OCI-LY7 (cell line): Measurements from ENCODE around the gene YWHAB.

ENCODE experiments used
- CTCF ChIP-seq: fragments of 200-600 bp; sonication (generic); conservative IDR thresholded peaks from 2 replicates; pipeline ENCODE4 v1.5.1; 2014; ENCODE audit warnings: mild to moderate bottlenecking, antibody characterized with exemption, low read length, moderate library complexity, mixed read lengths
- EZH2phosphoT487 ChIP-seq: fragments of 200-600 bp; sonication (generic); IDR thresholded peaks from 2 replicates; pipeline ENCODE4 v1.6.1; 2018; ENCODE audit warnings: low read depth, borderline replicate concordance, mild to moderate bottlenecking, mixed run types, antibody characterized with exemption, low read length, moderate library complexity, mixed read lengths

- TF ChIP-seq CTCF (no peak), EZH2phosphoT487 (no peak)
Measured at GRCh38 chr20:44901974-44902373, 16.5 kb downstream of the YWHAB start.
